ENCODE results near the gene MOB3A.

MOB3A gene

DNA sequence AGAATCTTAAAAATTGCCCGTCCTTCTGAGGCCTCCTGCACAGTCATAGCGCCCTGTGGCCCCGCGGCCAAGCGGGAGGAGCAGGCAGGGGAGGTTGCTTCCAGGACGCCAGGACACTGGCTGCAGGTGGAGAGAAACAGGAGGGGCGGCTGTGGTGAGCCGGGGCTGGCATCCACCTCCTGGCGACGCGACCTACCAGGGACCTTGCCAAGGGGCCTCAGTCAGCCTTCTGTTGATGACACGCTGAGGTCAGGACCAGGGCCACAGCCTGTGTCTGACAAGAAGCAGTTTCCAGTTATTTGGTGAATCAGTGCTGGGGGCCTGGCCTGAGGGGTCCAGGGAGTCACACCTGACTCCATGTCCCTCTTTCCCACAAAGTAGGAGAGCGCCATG, 31.7 kb downstream of the MOB3A start:
- TF ChIP-seq RARB (CRISPR knock-in tag; IDR thresholded peaks at IDR 0.05): no peak
- no peak for ATAC-seq

DNA sequence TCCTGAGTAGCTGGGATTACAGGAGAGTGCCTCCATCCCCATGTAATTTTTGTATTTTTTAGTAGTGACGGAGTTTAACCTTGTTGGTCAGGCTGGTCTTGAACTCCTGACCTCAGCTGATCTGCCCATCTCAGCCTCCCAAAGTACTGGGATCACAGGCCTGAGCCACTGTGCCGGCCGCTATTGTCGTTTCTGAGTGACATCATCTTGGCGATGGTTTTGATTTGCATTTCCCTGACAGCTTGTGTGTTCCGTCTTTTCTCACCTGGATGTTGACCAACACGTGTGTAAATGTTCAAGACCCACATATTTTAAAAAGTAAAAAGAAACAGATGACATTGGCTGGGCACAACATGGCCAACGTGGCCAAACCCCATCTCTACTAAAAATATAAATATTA, 32.3 kb downstream of the MOB3A start:
- no peak for TF ChIP-seq TCF4 (CRISPR knock-in tag; IDR thresholded peaks at IDR 0.05; ENCODE audit: borderline replicate concordance)
- TF ChIP-seq, protein P1, sequence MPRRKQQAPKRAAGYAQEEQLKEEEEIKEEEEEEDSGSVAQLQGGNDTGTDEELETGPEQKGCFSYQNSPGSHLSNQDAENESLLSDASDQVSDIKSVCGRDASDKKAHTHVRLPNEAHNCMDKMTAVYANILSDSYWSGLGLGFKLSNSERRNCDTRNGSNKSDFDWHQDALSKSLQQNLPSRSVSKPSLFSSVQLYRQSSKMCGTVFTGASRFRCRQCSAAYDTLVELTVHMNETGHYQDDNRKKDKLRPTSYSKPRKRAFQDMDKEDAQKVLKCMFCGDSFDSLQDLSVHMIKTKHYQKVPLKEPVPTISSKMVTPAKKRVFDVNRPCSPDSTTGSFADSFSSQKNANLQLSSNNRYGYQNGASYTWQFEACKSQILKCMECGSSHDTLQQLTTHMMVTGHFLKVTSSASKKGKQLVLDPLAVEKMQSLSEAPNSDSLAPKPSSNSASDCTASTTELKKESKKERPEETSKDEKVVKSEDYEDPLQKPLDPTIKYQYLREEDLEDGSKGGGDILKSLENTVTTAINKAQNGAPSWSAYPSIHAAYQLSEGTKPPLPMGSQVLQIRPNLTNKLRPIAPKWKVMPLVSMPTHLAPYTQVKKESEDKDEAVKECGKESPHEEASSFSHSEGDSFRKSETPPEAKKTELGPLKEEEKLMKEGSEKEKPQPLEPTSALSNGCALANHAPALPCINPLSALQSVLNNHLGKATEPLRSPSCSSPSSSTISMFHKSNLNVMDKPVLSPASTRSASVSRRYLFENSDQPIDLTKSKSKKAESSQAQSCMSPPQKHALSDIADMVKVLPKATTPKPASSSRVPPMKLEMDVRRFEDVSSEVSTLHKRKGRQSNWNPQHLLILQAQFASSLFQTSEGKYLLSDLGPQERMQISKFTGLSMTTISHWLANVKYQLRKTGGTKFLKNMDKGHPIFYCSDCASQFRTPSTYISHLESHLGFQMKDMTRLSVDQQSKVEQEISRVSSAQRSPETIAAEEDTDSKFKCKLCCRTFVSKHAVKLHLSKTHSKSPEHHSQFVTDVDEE (CRISPR knock-in tag; IDR thresholded peaks at IDR 0.05): no peak
- no peak for TF ChIP-seq ZFP30 (CRISPR knock-in tag; IDR thresholded peaks at IDR 0.05)
- no peak for TF ChIP-seq RARB (CRISPR knock-in tag; IDR thresholded peaks at IDR 0.05)
- no peak for TF ChIP-seq CSDC2 (CRISPR knock-in tag; IDR thresholded peaks at IDR 0.05)
- no peak for TF ChIP-seq ISL1 (CRISPR knock-in tag; IDR thresholded peaks at IDR 0.05)
- no peak for TF ChIP-seq SNAI2 (CRISPR knock-in tag; IDR thresholded peaks at IDR 0.05)
- TF ChIP-seq PPARA (CRISPR knock-in tag; IDR thresholded peaks at IDR 0.05; ENCODE audit: borderline replicate concordance): no peak
- TF ChIP-seq BACH2 (CRISPR knock-in tag; IDR thresholded peaks at IDR 0.05; ENCODE audit: borderline replicate concordance): no peak
- TF ChIP-seq ZFP3 (CRISPR knock-in tag; IDR thresholded peaks at IDR 0.05): no peak
- no peak for TF ChIP-seq ZNF565 (CRISPR knock-in tag; conservative IDR thresholded peaks at IDR 0.05; ENCODE audit: low read depth)
- TF ChIP-seq, protein P2, sequence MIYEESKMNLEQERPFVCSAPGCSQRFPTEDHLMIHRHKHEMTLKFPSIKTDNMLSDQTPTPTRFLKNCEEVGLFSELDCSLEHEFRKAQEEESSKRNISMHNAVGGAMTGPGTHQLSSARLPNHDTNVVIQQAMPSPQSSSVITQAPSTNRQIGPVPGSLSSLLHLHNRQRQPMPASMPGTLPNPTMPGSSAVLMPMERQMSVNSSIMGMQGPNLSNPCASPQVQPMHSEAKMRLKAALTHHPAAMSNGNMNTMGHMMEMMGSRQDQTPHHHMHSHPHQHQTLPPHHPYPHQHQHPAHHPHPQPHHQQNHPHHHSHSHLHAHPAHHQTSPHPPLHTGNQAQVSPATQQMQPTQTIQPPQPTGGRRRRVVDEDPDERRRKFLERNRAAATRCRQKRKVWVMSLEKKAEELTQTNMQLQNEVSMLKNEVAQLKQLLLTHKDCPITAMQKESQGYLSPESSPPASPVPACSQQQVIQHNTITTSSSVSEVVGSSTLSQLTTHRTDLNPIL (CRISPR knock-in tag; IDR thresholded peaks at IDR 0.05; ENCODE audit: low read depth): no peak
- TF ChIP-seq TOX (CRISPR knock-in tag; IDR thresholded peaks at IDR 0.05; ENCODE audit: borderline replicate concordance): no peak
- TF ChIP-seq, protein P3, sequence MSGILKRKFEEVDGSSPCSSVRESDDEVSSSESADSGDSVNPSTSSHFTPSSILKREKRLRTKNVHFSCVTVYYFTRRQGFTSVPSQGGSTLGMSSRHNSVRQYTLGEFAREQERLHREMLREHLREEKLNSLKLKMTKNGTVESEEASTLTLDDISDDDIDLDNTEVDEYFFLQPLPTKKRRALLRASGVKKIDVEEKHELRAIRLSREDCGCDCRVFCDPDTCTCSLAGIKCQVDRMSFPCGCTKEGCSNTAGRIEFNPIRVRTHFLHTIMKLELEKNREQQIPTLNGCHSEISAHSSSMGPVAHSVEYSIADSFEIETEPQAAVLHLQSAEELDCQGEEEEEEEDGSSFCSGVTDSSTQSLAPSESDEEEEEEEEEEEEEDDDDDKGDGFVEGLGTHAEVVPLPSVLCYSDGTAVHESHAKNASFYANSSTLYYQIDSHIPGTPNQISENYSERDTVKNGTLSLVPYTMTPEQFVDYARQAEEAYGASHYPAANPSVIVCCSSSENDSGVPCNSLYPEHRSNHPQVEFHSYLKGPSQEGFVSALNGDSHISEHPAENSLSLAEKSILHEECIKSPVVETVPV (CRISPR knock-in tag; IDR thresholded peaks at IDR 0.05): no peak
- no peak for TF ChIP-seq ESRRG (CRISPR knock-in tag; IDR thresholded peaks at IDR 0.05)
- no peak for TF ChIP-seq ZC3H10 (CRISPR knock-in tag; IDR thresholded peaks at IDR 0.05)
- TF ChIP-seq GLIS3 (CRISPR knock-in tag; IDR thresholded peaks at IDR 0.05): no peak
- TF ChIP-seq, protein P4, sequence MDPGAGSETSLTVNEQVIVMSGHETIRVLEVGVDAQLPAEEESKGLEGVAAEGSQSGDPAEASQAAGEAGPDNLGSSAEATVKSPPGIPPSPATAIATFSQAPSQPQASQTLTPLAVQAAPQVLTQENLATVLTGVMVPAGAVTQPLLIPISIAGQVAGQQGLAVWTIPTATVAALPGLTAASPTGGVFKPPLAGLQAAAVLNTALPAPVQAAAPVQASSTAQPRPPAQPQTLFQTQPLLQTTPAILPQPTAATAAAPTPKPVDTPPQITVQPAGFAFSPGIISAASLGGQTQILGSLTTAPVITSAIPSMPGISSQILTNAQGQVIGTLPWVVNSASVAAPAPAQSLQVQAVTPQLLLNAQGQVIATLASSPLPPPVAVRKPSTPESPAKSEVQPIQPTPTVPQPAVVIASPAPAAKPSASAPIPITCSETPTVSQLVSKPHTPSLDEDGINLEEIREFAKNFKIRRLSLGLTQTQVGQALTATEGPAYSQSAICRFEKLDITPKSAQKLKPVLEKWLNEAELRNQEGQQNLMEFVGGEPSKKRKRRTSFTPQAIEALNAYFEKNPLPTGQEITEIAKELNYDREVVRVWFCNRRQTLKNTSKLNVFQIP (CRISPR knock-in tag; IDR thresholded peaks at IDR 0.05; ENCODE audit: borderline replicate concordance, low read depth): no peak
- no peak for ATAC-seq

DNA sequence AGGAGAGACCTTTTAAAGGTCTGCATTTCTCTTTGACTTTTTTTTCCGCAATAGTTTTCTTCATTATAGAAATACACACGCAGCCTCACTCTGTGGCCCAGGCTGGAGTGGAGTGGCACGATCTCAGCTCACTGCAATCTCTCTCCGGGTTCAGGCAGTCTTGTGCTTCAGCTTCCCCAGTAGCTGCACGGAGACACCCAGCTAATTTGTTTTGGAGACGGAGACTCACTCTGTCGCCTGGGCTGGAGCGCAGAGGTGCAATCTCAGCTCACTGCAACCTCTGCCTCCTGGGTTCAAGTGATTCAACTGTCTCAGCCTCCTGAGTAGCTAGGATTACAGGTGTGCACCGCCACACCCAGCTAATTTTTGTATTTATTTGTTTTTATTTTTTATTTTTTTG, 33.4 kb downstream of the MOB3A start:
- no peak for TF ChIP-seq ARNTL (CRISPR knock-in tag; IDR thresholded peaks at IDR 0.05; ENCODE audit: borderline replicate concordance, low read depth)
- no peak for TF ChIP-seq ZC3H10 (CRISPR knock-in tag; IDR thresholded peaks at IDR 0.05)
- TF ChIP-seq TCF4 (CRISPR knock-in tag; IDR thresholded peaks at IDR 0.05; ENCODE audit: borderline replicate concordance): no peak
- no peak for TF ChIP-seq CSDC2 (CRISPR knock-in tag; IDR thresholded peaks at IDR 0.05)
- TF ChIP-seq, protein P4 (CRISPR knock-in tag; IDR thresholded peaks at IDR 0.05; ENCODE audit: borderline replicate concordance, low read depth): no peak
- TF ChIP-seq, protein P1 (CRISPR knock-in tag; IDR thresholded peaks at IDR 0.05): no peak
- TF ChIP-seq, protein P3 (CRISPR knock-in tag; IDR thresholded peaks at IDR 0.05): no peak
- no peak for TF ChIP-seq GLIS3 (CRISPR knock-in tag; IDR thresholded peaks at IDR 0.05)
- no peak for TF ChIP-seq ISL1 (CRISPR knock-in tag; IDR thresholded peaks at IDR 0.05)
- TF ChIP-seq SNAI2 (CRISPR knock-in tag; IDR thresholded peaks at IDR 0.05): no peak
- no peak for TF ChIP-seq PPARA (CRISPR knock-in tag; IDR thresholded peaks at IDR 0.05; ENCODE audit: borderline replicate concordance)
- no peak for TF ChIP-seq ZNF70 (CRISPR knock-in tag; IDR thresholded peaks at IDR 0.05)
- TF ChIP-seq, protein P5, sequence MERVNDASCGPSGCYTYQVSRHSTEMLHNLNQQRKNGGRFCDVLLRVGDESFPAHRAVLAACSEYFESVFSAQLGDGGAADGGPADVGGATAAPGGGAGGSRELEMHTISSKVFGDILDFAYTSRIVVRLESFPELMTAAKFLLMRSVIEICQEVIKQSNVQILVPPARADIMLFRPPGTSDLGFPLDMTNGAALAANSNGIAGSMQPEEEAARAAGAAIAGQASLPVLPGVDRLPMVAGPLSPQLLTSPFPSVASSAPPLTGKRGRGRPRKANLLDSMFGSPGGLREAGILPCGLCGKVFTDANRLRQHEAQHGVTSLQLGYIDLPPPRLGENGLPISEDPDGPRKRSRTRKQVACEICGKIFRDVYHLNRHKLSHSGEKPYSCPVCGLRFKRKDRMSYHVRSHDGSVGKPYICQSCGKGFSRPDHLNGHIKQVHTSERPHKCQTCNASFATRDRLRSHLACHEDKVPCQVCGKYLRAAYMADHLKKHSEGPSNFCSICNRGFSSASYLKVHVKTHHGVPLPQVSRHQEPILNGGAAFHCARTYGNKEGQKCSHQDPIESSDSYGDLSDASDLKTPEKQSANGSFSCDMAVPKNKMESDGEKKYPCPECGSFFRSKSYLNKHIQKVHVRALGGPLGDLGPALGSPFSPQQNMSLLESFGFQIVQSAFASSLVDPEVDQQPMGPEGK (CRISPR knock-in tag; IDR thresholded peaks at IDR 0.05; ENCODE audit: borderline replicate concordance): no peak
- TF ChIP-seq ZNF8 (CRISPR knock-in tag; IDR thresholded peaks at IDR 0.05): no peak
- TF ChIP-seq RARB (CRISPR knock-in tag; IDR thresholded peaks at IDR 0.05): no peak
- no peak for ATAC-seq

Measured in SK-N-SH treated with all-trans-retinoic acid at 6 μM for 48 hours (cell line).